Epithelial cell of esophagus (primary cell): ENCODE results near the gene IQSEC1.

Experiments
- DNase-seq: peaks from one replicate; pipeline ENCODE4 v3.0.0; 2010; ENCODE audit warnings: low read depth
- H3K4me3 ChIP-seq: 2 replicates; pipeline ENCODE4 v1.5.1; 2011; ENCODE audit warnings: mild to moderate bottlenecking, low read length, control low read depth
- TF ChIP-seq, protein P1 (sequence below): IDR thresholded peaks from 2 replicates; pipeline ENCODE4 v1.5.1; 2011; ENCODE audit warnings: low read depth, mild to moderate bottlenecking, low read length, control low read depth, inconsistent platforms; ENCODE audit not compliant: insufficient read depth; ENCODE audit errors: missing control alignments

Gene IQSEC1

DNA sequence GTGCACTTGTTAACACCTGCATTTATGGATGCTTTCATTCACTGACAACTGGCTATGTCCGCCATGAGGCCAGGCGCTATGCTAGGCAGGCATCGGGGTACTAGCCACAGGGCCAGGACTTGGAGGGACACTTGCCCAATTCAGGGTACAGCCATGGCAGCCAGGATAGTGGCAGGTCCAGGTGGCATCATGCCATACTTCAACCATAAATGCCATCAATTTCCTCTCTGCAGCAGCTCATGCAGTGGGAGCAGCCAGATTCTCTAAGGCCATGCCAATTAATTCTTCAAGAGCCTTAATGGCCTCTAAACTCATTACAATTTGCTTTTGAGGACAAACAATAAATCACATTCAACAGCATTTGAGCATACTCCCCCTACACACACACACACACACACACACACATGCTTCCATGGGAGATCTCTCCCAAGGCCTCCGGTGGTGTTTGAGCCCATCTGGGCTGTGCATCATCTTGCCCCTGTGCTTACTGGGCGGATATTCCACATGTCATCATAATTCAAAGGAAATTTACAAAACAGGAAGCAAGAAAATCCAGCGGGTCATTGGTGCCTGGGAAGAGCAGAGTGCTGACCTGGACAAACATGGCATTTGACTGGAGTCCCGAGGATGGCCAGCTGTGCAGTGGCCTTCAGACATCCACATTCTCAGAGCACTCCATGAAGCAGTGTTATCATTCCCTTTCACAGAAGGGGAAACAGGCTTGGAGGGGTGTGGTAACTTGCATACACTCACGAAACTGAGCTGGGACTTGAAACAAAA, 109.1 kb downstream of the IQSEC1 start:
- no peak for DNase-seq
- TF ChIP-seq, protein P1, sequence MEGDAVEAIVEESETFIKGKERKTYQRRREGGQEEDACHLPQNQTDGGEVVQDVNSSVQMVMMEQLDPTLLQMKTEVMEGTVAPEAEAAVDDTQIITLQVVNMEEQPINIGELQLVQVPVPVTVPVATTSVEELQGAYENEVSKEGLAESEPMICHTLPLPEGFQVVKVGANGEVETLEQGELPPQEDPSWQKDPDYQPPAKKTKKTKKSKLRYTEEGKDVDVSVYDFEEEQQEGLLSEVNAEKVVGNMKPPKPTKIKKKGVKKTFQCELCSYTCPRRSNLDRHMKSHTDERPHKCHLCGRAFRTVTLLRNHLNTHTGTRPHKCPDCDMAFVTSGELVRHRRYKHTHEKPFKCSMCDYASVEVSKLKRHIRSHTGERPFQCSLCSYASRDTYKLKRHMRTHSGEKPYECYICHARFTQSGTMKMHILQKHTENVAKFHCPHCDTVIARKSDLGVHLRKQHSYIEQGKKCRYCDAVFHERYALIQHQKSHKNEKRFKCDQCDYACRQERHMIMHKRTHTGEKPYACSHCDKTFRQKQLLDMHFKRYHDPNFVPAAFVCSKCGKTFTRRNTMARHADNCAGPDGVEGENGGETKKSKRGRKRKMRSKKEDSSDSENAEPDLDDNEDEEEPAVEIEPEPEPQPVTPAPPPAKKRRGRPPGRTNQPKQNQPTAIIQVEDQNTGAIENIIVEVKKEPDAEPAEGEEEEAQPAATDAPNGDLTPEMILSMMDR: no peak
- no peak overlapping the region for H3K4me3 ChIP-seq

DNA sequence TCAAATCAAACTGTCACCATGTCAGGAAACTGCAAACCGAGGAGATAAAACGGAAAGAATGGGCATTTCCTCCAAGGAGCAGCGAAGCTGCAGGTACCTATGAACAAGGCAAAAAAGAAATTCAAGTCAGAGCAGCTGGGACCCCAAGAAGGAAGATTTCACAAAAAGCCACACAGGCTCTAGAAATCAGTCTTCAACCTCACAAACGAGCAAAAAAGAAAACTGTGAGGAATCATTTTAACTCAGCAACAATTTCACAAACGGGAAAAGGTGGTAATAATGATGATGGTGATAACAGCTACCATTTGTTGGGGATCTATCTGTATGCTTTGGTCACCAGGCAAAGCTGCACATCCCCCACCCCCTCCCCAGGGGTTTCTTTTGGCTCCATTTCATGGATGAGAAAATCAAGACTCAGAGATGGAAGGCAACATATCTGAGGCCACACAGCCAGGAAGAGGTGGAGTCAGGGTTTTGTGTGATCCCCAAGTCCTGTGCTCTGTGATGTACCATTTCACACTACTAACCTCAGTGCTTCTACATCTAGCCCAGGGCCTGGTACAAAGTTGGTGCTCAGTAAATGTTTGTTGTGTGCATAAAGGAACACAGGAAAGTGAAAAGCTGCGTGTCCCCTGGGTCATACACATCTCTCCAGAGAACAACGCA, 109.9 kb downstream of the IQSEC1 start:
- no peak for DNase-seq
- TF ChIP-seq, protein P1: no peak
- H3K4me3 ChIP-seq: no peak overlapping the region

DNA sequence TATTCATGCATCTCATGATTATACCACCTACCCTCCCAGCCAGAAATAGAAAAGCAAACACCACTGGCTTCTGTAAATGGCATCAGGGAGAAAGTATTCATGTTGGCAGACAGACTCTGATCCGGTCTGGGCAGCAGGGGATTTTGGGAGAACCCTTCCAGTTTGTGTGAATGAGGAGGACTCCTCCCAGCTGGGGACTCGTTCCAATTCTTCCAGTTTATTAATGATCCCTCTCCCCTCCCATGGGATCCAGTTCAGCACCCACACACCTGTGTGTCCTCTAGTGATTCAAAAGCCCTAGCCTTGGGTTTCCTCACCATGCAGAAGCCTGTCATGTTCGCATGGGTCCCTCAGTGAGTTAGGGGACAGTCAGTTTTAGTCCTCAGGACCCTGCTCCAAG, 110.9 kb downstream of the IQSEC1 start:
- no peak for DNase-seq
- TF ChIP-seq, protein P1: no peak

DNA sequence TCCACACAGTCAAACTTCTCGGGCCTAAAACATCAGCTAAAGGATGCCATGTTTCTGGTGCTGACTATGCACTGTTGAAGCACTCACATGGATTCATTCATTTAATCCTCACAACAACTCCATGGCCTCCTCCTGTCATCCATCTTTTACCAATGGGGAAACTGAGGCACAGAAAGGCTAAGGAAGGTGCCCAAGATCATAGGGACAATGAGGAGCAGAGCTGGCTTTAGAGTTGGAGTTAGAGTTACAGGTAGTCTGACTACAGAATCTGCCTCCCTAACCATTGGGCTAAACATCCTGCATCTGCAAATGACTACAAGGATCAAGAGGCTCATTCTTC, 111.6 kb downstream of the IQSEC1 start:
- TF ChIP-seq, protein P1: no peak
- DNase-seq: no peak
- no peak overlapping the region for H3K4me3 ChIP-seq

More for the DNA sequence above, 110.9 kb downstream of the IQSEC1 start:
- H3K4me3 ChIP-seq: no peak overlapping the region

DNA sequence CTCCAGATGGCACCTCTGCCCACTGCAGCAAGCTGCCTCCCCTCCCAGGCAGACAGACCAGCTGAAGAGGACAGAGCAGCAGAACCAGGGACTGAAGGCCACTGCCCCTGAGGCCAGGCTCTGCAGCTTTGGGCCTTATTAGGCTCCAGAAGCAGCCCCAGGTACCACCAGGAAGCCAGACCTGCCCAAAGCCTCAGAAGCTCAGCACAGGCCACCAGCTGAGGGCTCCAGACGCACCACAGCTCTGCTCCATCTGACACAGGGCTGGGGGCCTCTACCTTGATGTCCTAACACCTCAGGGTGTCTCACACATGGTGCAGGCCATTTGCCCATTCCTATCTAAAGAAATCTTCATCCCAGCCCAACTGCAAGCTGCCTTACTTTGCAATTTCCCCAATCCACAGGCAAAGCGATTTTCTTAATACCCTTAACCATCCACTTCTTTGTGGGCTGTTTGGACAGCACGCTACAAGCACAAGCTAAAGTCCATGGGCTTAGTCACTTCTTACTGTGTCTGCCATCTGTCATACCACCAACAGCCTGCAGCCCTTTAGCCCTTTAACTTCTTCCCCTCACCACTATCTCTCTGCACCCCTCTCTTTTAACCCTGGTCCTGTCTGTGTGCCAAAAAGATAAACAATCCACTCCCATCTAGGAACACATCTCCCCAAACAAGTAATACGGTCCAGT, 112.1 kb downstream of the IQSEC1 start:
- TF ChIP-seq, protein P1: no peak
- no peak for DNase-seq
- H3K4me3 ChIP-seq: no peak overlapping the region

DNA sequence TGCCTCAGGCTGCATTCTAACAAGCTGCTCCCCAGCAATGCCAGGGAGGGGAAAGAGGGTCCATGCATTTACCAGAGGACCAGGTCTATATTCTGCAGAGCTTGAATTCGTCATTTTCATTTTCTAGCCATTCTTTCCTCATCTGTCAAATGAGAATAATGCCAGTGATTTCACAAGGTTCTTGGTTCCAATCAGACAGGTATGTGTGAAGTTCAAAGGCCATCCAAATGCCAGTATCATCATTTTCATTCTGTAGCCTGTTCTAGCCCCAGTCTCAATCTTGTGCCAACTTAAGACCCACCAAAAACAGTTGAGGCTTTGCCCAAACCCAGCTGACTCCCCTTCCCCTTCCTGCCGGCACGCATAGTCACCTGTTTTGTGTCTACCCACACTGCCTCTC, 112.7 kb downstream of the IQSEC1 start:
- TF ChIP-seq, protein P1: no peak
- H3K4me3 ChIP-seq: no peak overlapping the region
- DNase-seq: no peak
